Activated naive CD8-positive, alpha-beta T cell treated with anti-CD3 and anti-CD28 coated beads, Interleukin-2, amount 10 ng/mL, durations not matched to agents 7 days and 5 days (primary cell): ENCODE data around the gene MAZ. TPM values are rescaled to one million over a fixed set of nuclear protein-coding genes. Genes with fewer than 3 reads are reported as not detected.

Experiments used
- ATAC-seq: fragments of 150-1000 bp; cut with Tn5 transposase; one replicate; pipeline ENCODE4 v1.10.0; 2021; ENCODE audit warnings: low read depth, moderate library complexity
- POLR2A ChIA-PET: fragments of 350-600 bp; sonication (Branson Sonifier 250); formaldehyde crosslinking; loops from one replicate; lab custom pipeline; 2021; ENCODE audit warnings: antibody characterized with exemption; lab: Charles Lee
- DNase-seq: peaks from one replicate; pipeline ENCODE4 v3.0.0; 2021
- H3K27ac Mint-ChIP-seq: one replicate; pipeline ENCODE4 v1.8.0; 2022; ENCODE audit warnings: mild to moderate bottlenecking, mixed read lengths
- H3K27me3 Mint-ChIP-seq: one replicate; pipeline ENCODE4 v1.8.0; 2022; ENCODE audit warnings: mild to moderate bottlenecking, moderate library complexity, mixed read lengths
- H3K36me3 Mint-ChIP-seq: one replicate; pipeline ENCODE4 v1.8.0; 2021; ENCODE audit warnings: mild to moderate bottlenecking, mixed read lengths
- H3K4me1 Mint-ChIP-seq: one replicate; pipeline ENCODE4 v1.8.0; 2021; ENCODE audit warnings: mixed read lengths
- H3K4me3 Mint-ChIP-seq: one replicate; pipeline ENCODE4 v1.8.0; 2022; ENCODE audit warnings: mild to moderate bottlenecking, moderate library complexity, mixed read lengths
- H3K9me3 Mint-ChIP-seq: one replicate; pipeline ENCODE4 v1.8.0; 2021; ENCODE audit warnings: mixed read lengths
- total RNA-seq, 2 experiments: library from RNA; stranded (reverse); gene quantifications; one replicate each; pipeline ENCODE4 v1.2.3, GENCODE V29; 2021

The MAZ gene
- total RNA-seq, 2 experiments from 2014 or later: 395 to 418 TPM

GRCh38 chr16:29842732-29843346 lies 36.5 kb downstream of the MAZ start:
- Mint-ChIP-seq H3K4me3 (no peak overlapping the region), H3K9me3 (no peaks in the 10 kb centered on the region), H3K27me3 (no peaks in the 10 kb centered on the region), H3K27ac (peak overlapping the region; percentile 64), H3K36me3 (peaks cover 14% of the 10 kb centered on the region), H3K4me1 (no peaks in the 10 kb centered on the region)
- no peak for DNase-seq
- POLR2A ChIA-PET: interaction anchor here (0.5 to 1.3 kb wide), 3 partner anchors 15 to 53 kb away, joined by 3 to 5 read pairs (median 3); partner anchors contain the start of genes KIF22 and PAGR1
- ATAC-seq: no peak

GRCh38 chr16:29843931-29844330 lies 37.6 kb downstream of the MAZ start:
- Mint-ChIP-seq H3K9me3 (no peaks in the 10 kb centered on the region), H3K4me1 (peaks cover 4% of the 10 kb centered on the region), H3K4me3 (no peak overlapping the region), H3K27ac (no peak overlapping the region), H3K36me3 (peaks cover 17% of the 10 kb centered on the region), H3K27me3 (no peaks in the 10 kb centered on the region)
- DNase-seq: no peak
- ATAC-seq: no peak
- POLR2A ChIA-PET: interaction anchor here (0.6 to 1.3 kb wide), 3 partner anchors 20 to 54 kb away, joined by 3 to 6 read pairs (median 3); partner anchors contain the start of genes KIF22 and PAGR1

GRCh38 chr16:29844575-29845331 lies 38.4 kb downstream of the MAZ start:
- POLR2A ChIA-PET: no interaction called here
- Mint-ChIP-seq H3K9me3 (no peaks in the 10 kb centered on the region), H3K36me3 (peaks cover 13% of the 10 kb centered on the region), H3K27ac (peak overlapping the region; percentile 15), H3K4me3 (no peak overlapping the region), H3K4me1 (peaks cover 4% of the 10 kb centered on the region), H3K27me3 (no peaks in the 10 kb centered on the region)
- ATAC-seq (no peak), DNase-seq (no peak)

GRCh38 chr16:29845656-29846055 lies 39.3 kb downstream of the MAZ start:
- H3K4me3 Mint-ChIP-seq: no peak overlapping the region
- peaks cover 4% of the 10 kb centered on the region for H3K4me1 Mint-ChIP-seq
- H3K27me3 Mint-ChIP-seq: no peaks in the 10 kb centered on the region
- no peak overlapping the region for H3K27ac Mint-ChIP-seq
- POLR2A ChIA-PET: interaction anchor here (1.2 kb wide), 1 partner anchor 36 kb away, joined by 3 read pairs; no protein-coding TSS in a partner anchor
- DNase-seq (no peak), ATAC-seq (no peak)
- H3K36me3 Mint-ChIP-seq: peaks cover 19% of the 10 kb centered on the region
- H3K9me3 Mint-ChIP-seq: no peaks in the 10 kb centered on the region

- Mint-ChIP-seq H3K9me3 (no peaks in the 10 kb centered on the region), H3K4me1 (peaks cover 4% of the 10 kb centered on the region), H3K36me3 (peaks cover 17% of the 10 kb centered on the region), H3K27ac (no peak overlapping the region), H3K4me3 (no peak overlapping the region), H3K27me3 (no peaks in the 10 kb centered on the region)
- POLR2A ChIA-PET: interaction anchor here (0.7 to 2.5 kb wide), 13 partner anchors 21 to 157 kb away, joined by 3 to 25 read pairs (median 5); partner anchors contain the start of genes KIF22, MVP and PAGR1
- ATAC-seq (peak; percentile 92), DNase-seq (peak; percentile 89)
Observed at GRCh38 chr16:29848420-29849297, 42.3 kb downstream of the MAZ start.

GRCh38 chr16:29849505-29849904 lies 43.2 kb downstream of the MAZ start:
- Mint-ChIP-seq H3K27me3 (no peaks in the 10 kb centered on the region), H3K27ac (no peak overlapping the region), H3K9me3 (no peaks in the 10 kb centered on the region), H3K4me3 (no peak overlapping the region), H3K36me3 (peaks cover 17% of the 10 kb centered on the region), H3K4me1 (peaks cover 4% of the 10 kb centered on the region)
- DNase-seq (no peak), ATAC-seq (no peak)
- POLR2A ChIA-PET: interaction anchor here (0.9 to 2.3 kb wide), 3 partner anchors 29 to 146 kb away, joined by 5 to 25 read pairs (median 18); partner anchors contain the start of gene MVP

GRCh38 chr16:29850998-29851397 lies 44.7 kb downstream of the MAZ start:
- H3K36me3 Mint-ChIP-seq: peaks cover 17% of the 10 kb centered on the region
- H3K9me3 Mint-ChIP-seq: no peaks in the 10 kb centered on the region
- no peak overlapping the region for H3K27ac Mint-ChIP-seq
- POLR2A ChIA-PET: interaction anchor here (1.2 kb wide), 1 partner anchor 34 kb away, joined by 3 read pairs; no protein-coding TSS in a partner anchor
- peaks cover 4% of the 10 kb centered on the region for H3K4me1 Mint-ChIP-seq
- no peaks in the 10 kb centered on the region for H3K27me3 Mint-ChIP-seq
- ATAC-seq (no peak), DNase-seq (no peak)
- no peak overlapping the region for H3K4me3 Mint-ChIP-seq

GRCh38 chr16:29852654-29853053 lies 46.3 kb downstream of the MAZ start:
- H3K36me3 Mint-ChIP-seq: peaks cover 15% of the 10 kb centered on the region
- H3K4me1 Mint-ChIP-seq: peaks cover 4% of the 10 kb centered on the region
- no peaks in the 10 kb centered on the region for H3K27me3 Mint-ChIP-seq
- DNase-seq: no peak
- no peak overlapping the region for H3K4me3 Mint-ChIP-seq
- no peaks in the 10 kb centered on the region for H3K9me3 Mint-ChIP-seq
- POLR2A ChIA-PET: no interaction called here
- no peak overlapping the region for H3K27ac Mint-ChIP-seq
- ATAC-seq: no peak

- ATAC-seq (no peak), DNase-seq (no peak)
- Mint-ChIP-seq H3K27ac (no peak overlapping the region), H3K36me3 (peaks cover 19% of the 10 kb centered on the region), H3K4me1 (no peaks in the 10 kb centered on the region), H3K27me3 (no peaks in the 10 kb centered on the region), H3K4me3 (no peak overlapping the region), H3K9me3 (no peaks in the 10 kb centered on the region)
- POLR2A ChIA-PET: interaction anchor here (1.0 kb wide), 1 partner anchor 42 kb away, joined by 3 read pairs; the partner anchor contains the start of gene PRRT2
Observed at GRCh38 chr16:29854520-29855100, 48.3 kb downstream of the MAZ start.

GRCh38 chr16:29857133-29857760 lies 50.9 kb downstream of the MAZ start:
- Mint-ChIP-seq H3K4me3 (no peak overlapping the region), H3K27me3 (no peaks in the 10 kb centered on the region), H3K27ac (no peak overlapping the region), H3K9me3 (no peaks in the 10 kb centered on the region), H3K36me3 (peaks cover 15% of the 10 kb centered on the region), H3K4me1 (peaks cover 7% of the 10 kb centered on the region)
- no peak for DNase-seq
- ATAC-seq: no peak
- POLR2A ChIA-PET: interaction anchor here (0.7 kb wide), 1 partner anchor 36 kb away, joined by 4 read pairs; no protein-coding TSS in a partner anchor

- Mint-ChIP-seq H3K4me1 (peaks cover 9% of the 10 kb centered on the region), H3K27ac (no peak overlapping the region), H3K36me3 (peaks cover 15% of the 10 kb centered on the region), H3K9me3 (no peaks in the 10 kb centered on the region), H3K27me3 (no peaks in the 10 kb centered on the region), H3K4me3 (no peak overlapping the region)
- POLR2A ChIA-PET: interaction anchor here (0.6 to 0.7 kb wide), 2 partner anchors 15 kb away, joined by 4 to 5 read pairs; no protein-coding TSS in a partner anchor
- DNase-seq (no peak), ATAC-seq (no peak)
Observed at GRCh38 chr16:29858149-29858849, 52.0 kb downstream of the MAZ start.

- DNase-seq (no peak), ATAC-seq (no peak)
- H3K4me1 Mint-ChIP-seq: peaks cover 11% of the 10 kb centered on the region
- H3K9me3 Mint-ChIP-seq: no peaks in the 10 kb centered on the region
- POLR2A ChIA-PET: no interaction called here
- H3K4me3 Mint-ChIP-seq: no peak overlapping the region
- H3K27me3 Mint-ChIP-seq: no peaks in the 10 kb centered on the region
- no peak overlapping the region for H3K27ac Mint-ChIP-seq
- peaks cover 15% of the 10 kb centered on the region for H3K36me3 Mint-ChIP-seq
Observed at GRCh38 chr16:29858974-29859373, 52.6 kb downstream of the MAZ start.
